HUES48 (cell line): ENCODE data around the gene SLC6A17.

ENCODE experiments used
- H3K27ac ChIP-seq: one replicate; pipeline ENCODE4 v1.7.0; 2013; ENCODE audit warnings: low read depth, low read length, inconsistent platforms
- H3K27me3 ChIP-seq: 2 replicates; pipeline ENCODE4 v1.6.1; 2013; ENCODE audit warnings: mild to moderate bottlenecking, low read length; ENCODE audit not compliant: control insufficient read depth, insufficient read depth
- H3K36me3 ChIP-seq: 2 replicates; pipeline ENCODE4 v1.6.1; 2013; ENCODE audit warnings: low read length; ENCODE audit not compliant: control insufficient read depth, insufficient read depth
- H3K4me1 ChIP-seq: 2 replicates; pipeline ENCODE4 v1.6.1; 2013; ENCODE audit warnings: mild to moderate bottlenecking, low read length; ENCODE audit not compliant: control insufficient read depth, insufficient read depth
- H3K4me3 ChIP-seq: 2 replicates; pipeline ENCODE4 v1.5.1; 2013; ENCODE audit warnings: mild to moderate bottlenecking, low read depth, low read length
- H3K9ac ChIP-seq: 2 replicates; pipeline ENCODE4 v1.6.1; 2013; ENCODE audit warnings: mild to moderate bottlenecking, low read depth, low read length, moderate library complexity
- H3K9me3 ChIP-seq: 2 replicates; pipeline ENCODE4 v1.6.1; 2013; ENCODE audit warnings: low read length; ENCODE audit not compliant: control insufficient read depth, insufficient read depth

SLC6A17 gene

GRCh38 chr1:110174961-110175360 is 24.7 kb downstream of the SLC6A17 start:
- Histone ChIP-seq H3K4me1 (peaks cover 8% of the 10 kb centered on the region), H3K27me3 (no peaks in the 10 kb centered on the region), H3K9ac (no peak overlapping the region), H3K36me3 (no peaks in the 10 kb centered on the region), H3K9me3 (no peaks in the 10 kb centered on the region), H3K4me3 (no peak overlapping the region), H3K27ac (no peak overlapping the region)

GRCh38 chr1:110176299-110176956 is 26.1 kb downstream of the SLC6A17 start:
- no peaks in the 10 kb centered on the region for H3K27me3 ChIP-seq
- no peak overlapping the region for H3K9ac ChIP-seq
- H3K36me3 ChIP-seq = no peaks in the 10 kb centered on the region
- no peaks in the 10 kb centered on the region for H3K9me3 ChIP-seq
- no peak overlapping the region for H3K4me3 ChIP-seq
- no peak overlapping the region for H3K27ac ChIP-seq
- peaks cover 8% of the 10 kb centered on the region for H3K4me1 ChIP-seq

GRCh38 chr1:110177775-110178174 is 27.5 kb downstream of the SLC6A17 start:
- H3K9me3 ChIP-seq = no peaks in the 10 kb centered on the region
- H3K4me3 ChIP-seq = no peak overlapping the region
- H3K27ac ChIP-seq = no peak overlapping the region
- H3K9ac ChIP-seq = no peak overlapping the region
- no peaks in the 10 kb centered on the region for H3K27me3 ChIP-seq
- peaks cover 8% of the 10 kb centered on the region for H3K4me1 ChIP-seq
- no peaks in the 10 kb centered on the region for H3K36me3 ChIP-seq

- H3K27ac ChIP-seq = no peak overlapping the region
- no peak overlapping the region for H3K4me3 ChIP-seq
- H3K4me1 ChIP-seq = no peaks in the 10 kb centered on the region
- H3K27me3 ChIP-seq = no peaks in the 10 kb centered on the region
- H3K9ac ChIP-seq = no peak overlapping the region
- no peaks in the 10 kb centered on the region for H3K9me3 ChIP-seq
- no peaks in the 10 kb centered on the region for H3K36me3 ChIP-seq
Observed at GRCh38 chr1:110183642-110184167, 33.4 kb downstream of the SLC6A17 start.

- Histone ChIP-seq H3K27me3 (no peaks in the 10 kb centered on the region), H3K9ac (no peak overlapping the region)
Observed at GRCh38 chr1:110184446-110184845, 34.2 kb downstream of the SLC6A17 start.

GRCh38 chr1:110185181-110185580 is 34.9 kb downstream of the SLC6A17 start:
- no peak overlapping the region for H3K4me3 ChIP-seq
- no peaks in the 10 kb centered on the region for H3K9me3 ChIP-seq
- H3K27ac ChIP-seq = no peak overlapping the region
- no peaks in the 10 kb centered on the region for H3K4me1 ChIP-seq
- no peaks in the 10 kb centered on the region for H3K36me3 ChIP-seq
- no peak overlapping the region for H3K9ac ChIP-seq
- H3K27me3 ChIP-seq = no peaks in the 10 kb centered on the region

More at GRCh38 chr1:110184446-110184845, 34.2 kb downstream of the SLC6A17 start:
- H3K27ac ChIP-seq = no peak overlapping the region
- no peaks in the 10 kb centered on the region for H3K36me3 ChIP-seq
- no peaks in the 10 kb centered on the region for H3K9me3 ChIP-seq
- H3K4me3 ChIP-seq = no peak overlapping the region
- H3K4me1 ChIP-seq = no peaks in the 10 kb centered on the region

- Histone ChIP-seq H3K36me3 (no peaks in the 10 kb centered on the region), H3K9me3 (no peaks in the 10 kb centered on the region), H3K27me3 (no peaks in the 10 kb centered on the region), H3K27ac (no peak overlapping the region), H3K4me1 (no peaks in the 10 kb centered on the region), H3K4me3 (no peak overlapping the region), H3K9ac (no peak overlapping the region)
Observed at GRCh38 chr1:110186558-110186957, 36.3 kb downstream of the SLC6A17 start.

GRCh38 chr1:110187139-110187890 is 37.0 kb downstream of the SLC6A17 start:
- no peaks in the 10 kb centered on the region for H3K9me3 ChIP-seq
- H3K4me3 ChIP-seq = no peak overlapping the region
- no peak overlapping the region for H3K27ac ChIP-seq
- H3K36me3 ChIP-seq = no peaks in the 10 kb centered on the region
- no peak overlapping the region for H3K9ac ChIP-seq
- no peaks in the 10 kb centered on the region for H3K4me1 ChIP-seq
- H3K27me3 ChIP-seq = no peaks in the 10 kb centered on the region

- Histone ChIP-seq H3K9ac (no peak overlapping the region), H3K4me3 (no peak overlapping the region), H3K27me3 (no peaks in the 10 kb centered on the region), H3K9me3 (no peaks in the 10 kb centered on the region), H3K27ac (no peak overlapping the region), H3K36me3 (no peaks in the 10 kb centered on the region), H3K4me1 (no peaks in the 10 kb centered on the region)
Observed at GRCh38 chr1:110188035-110188618, 37.8 kb downstream of the SLC6A17 start.

GRCh38 chr1:110189181-110189580 is 38.9 kb downstream of the SLC6A17 start:
- H3K27ac ChIP-seq = no peak overlapping the region
- no peak overlapping the region for H3K9ac ChIP-seq
- no peaks in the 10 kb centered on the region for H3K27me3 ChIP-seq
- H3K4me1 ChIP-seq = no peaks in the 10 kb centered on the region
- H3K9me3 ChIP-seq = no peaks in the 10 kb centered on the region
- H3K36me3 ChIP-seq = no peaks in the 10 kb centered on the region
- H3K4me3 ChIP-seq = no peak overlapping the region
